ENCODE data around the gene ZNF175. TPM values are rescaled to one million over a fixed set of nuclear protein-coding genes. Genes with fewer than 3 reads are reported as not detected.

ZNF175 gene
- total and polyA plus RNA-seq, 9 of the 15 experiments (the other 6 are each of a cell fraction or from before 2014, with no cell fraction given): 3.7 to 37.9 (median 14.0) TPM

- no peak for TF ChIP-seq CGGBP1 (CRISPR knock-in tag; IDR thresholded peaks at IDR 0.05)
- TF ChIP-seq HMBOX1 (IDR thresholded peaks at IDR 0.05): no peak
- TF ChIP-seq ZNF280A (IDR thresholded peaks at IDR 0.05; ENCODE audit: low read depth, partially characterized antibody): no peak
- no peak for TF ChIP-seq SNAPC5 (CRISPR knock-in tag; IDR thresholded peaks at IDR 0.05)
- 0 out of 2 replicates have a peak, but pooled peaks have one; percentile 40 for TF ChIP-seq IRF9 (tag; IDR thresholded peaks at IDR 0.05)
- no peak for TF ChIP-seq CEBPB (tag; IDR thresholded peaks at IDR 0.05)
- 0 out of 2 replicates have a peak, but pooled peaks have one; percentile 36 for TF ChIP-seq GATAD2B (IDR thresholded peaks at IDR 0.05; ENCODE audit: borderline replicate concordance)
- TF ChIP-seq ZNF707 (CRISPR knock-in tag; conservative IDR thresholded peaks at IDR 0.05): no peak
- 0 out of 2 replicates have a peak, but pooled peaks have one; percentile 22 for TF ChIP-seq SMARCC2 (IDR thresholded peaks at IDR 0.05; ENCODE audit: low read depth)
- no peak for TF ChIP-seq GATA2 (CRISPR knock-in tag; IDR thresholded peaks at IDR 0.05)
- TF ChIP-seq ZNF232 (CRISPR knock-in tag; IDR thresholded peaks at IDR 0.05): peak; percentile 94
- TF ChIP-seq MBD1 (CRISPR knock-in tag; IDR thresholded peaks at IDR 0.05): no peak
- TF ChIP-seq TAF1 (IDR thresholded peaks at IDR 0.05; ENCODE audit: control insufficient read depth, extremely low read depth, insufficient read depth, low read length, severe bottlenecking): no peak
- no peak for TF ChIP-seq ELK3 (CRISPR knock-in tag; IDR thresholded peaks at IDR 0.05)
- no peak for TF ChIP-seq NFXL1 (CRISPR knock-in tag; IDR thresholded peaks at IDR 0.05)
- no peak for TF ChIP-seq TRIM24 (IDR thresholded peaks at IDR 0.05)
- peak; percentile 66 for TF ChIP-seq ZNF668 (CRISPR knock-in tag; IDR thresholded peaks at IDR 0.05)
- TF ChIP-seq SFPQ (IDR thresholded peaks at IDR 0.05; ENCODE audit: low read depth, low read length): no peak
- TF ChIP-seq PHB (CRISPR knock-in tag; IDR thresholded peaks at IDR 0.05): no peak
Observed at GRCh38 chr19:51607920-51608562, 37.0 kb downstream of the ZNF175 start (continued).

Measured in K562 (cell line).